DND-41 (cell line): Measurements from ENCODE around the gene TAB2.

Experiments
- CTCF ChIP-seq: IDR thresholded peaks from 2 replicates; pipeline ENCODE4 v1.5.1; 2012; ENCODE audit warnings: borderline replicate concordance, low read length, moderate library complexity, mild to moderate bottlenecking; ENCODE audit not compliant: poor library complexity, severe bottlenecking; ENCODE audit errors: extremely low read depth
- EZH2 ChIP-seq: IDR thresholded peaks from 3 replicates; pipeline ENCODE4 v1.6.1; 2012; ENCODE audit warnings: borderline replicate concordance, low read depth, mild to moderate bottlenecking, moderate library complexity, low read length, inconsistent platforms; ENCODE audit not compliant: severe bottlenecking

- TF ChIP-seq CTCF (no peak), EZH2 (no peak)
These were observed 72.2 kb downstream of the TAB2 start for GRCh38 chr6:149389509-149390297.
